Colonic mucosa (tissue), 4 donors: ENCODE results near the gene APOL4. TPM values are rescaled to one million over a fixed set of nuclear protein-coding genes. Genes with fewer than 3 reads are reported as not detected.

ENCODE experiments used
- DNase-seq: peaks from one replicate; pipeline ENCODE4 v3.0.0-alpha.2; 2020
- H3K27ac ChIP-seq: fragments of 200-600 bp; one replicate; pipeline ENCODE4 v1.8.0; 2021
- H3K27me3 ChIP-seq: fragments of 200-600 bp; one replicate; pipeline ENCODE4 v1.8.0; 2021
- H3K36me3 ChIP-seq: fragments of 200-600 bp; one replicate; pipeline ENCODE4 v1.8.0; 2021
- H3K4me1 ChIP-seq: fragments of 200-600 bp; one replicate; pipeline ENCODE4 v1.8.0; 2021; ENCODE audit warnings: mild to moderate bottlenecking
- H3K4me3 ChIP-seq: fragments of 200-600 bp; one replicate; pipeline ENCODE4 v1.8.0; 2021
- H3K9ac ChIP-seq, 2 donors: one replicate each; pipeline ENCODE4 v1.7.0; 2013; ENCODE audit warnings: control low read depth in 2 of 2, low read depth in 2 of 2, low read length in 2 of 2
- H3K9me3 ChIP-seq: fragments of 200-600 bp; one replicate; pipeline ENCODE4 v1.8.0; 2021
- intact Hi-C: fragments of 100-400 bp; cut with DNase I; formaldehyde crosslinking; loops from one replicate; pipeline ENCODE4 v1.14.1; 2022
- total RNA-seq, 2 donors: library from RNA; stranded (reverse); fragmentation: NEBNext Ultra II Directional in 1 of 2; extraction: Animal tissue kit (Norgen Biotek cat#: 25700) in 1 of 2; gene quantifications; one replicate each; pipeline ENCODE4 v1.2.1, GENCODE V29; 2021
- TF ChIP-seq, protein P1 (sequence below): fragments of 200-600 bp; IDR thresholded peaks from one replicate; pipeline ENCODE4 v1.8.0; 2022; ENCODE audit warnings: antibody characterized with exemption, mild to moderate bottlenecking
- donor health status: healthy.
- donor health status: DM: no; HTN: no; CAD: no.
- donor health status: DM: no; HTN: no; CAD: no.

Gene APOL4
- total RNA-seq, 2 donors from 2014 or later: 1.9 to 2.3 TPM

DNA sequence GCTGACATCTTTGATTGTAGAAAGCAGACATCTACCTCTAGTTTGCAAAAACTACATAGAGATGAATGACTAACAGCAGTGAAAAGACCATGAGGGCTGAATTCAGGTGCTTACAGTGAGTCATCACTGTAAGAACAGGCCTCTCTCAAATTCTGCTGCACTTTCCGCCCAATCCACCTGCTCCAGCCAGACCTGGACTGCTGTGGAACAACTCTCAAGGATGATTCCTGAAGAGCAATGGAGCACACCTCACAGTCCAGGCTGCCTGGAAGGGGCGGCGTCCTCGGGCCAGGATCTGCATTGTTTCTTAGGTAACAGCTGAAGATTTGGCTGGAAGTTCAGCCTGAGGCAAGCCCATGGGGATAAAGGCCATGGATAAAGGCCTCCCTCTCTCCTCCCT is 22.6 kb upstream of the APOL4 start:
- DNase-seq: no peak
- Histone ChIP-seq H3K9ac (no peak overlapping the region), H3K27ac (no peak overlapping the region), H3K27me3 (no peaks in the 10 kb centered on the region), H3K36me3 (no peaks in the 10 kb centered on the region), H3K9me3 (no peaks in the 10 kb centered on the region), H3K4me1 (no peaks in the 10 kb centered on the region), H3K4me3 (no peak overlapping the region)
- intact Hi-C loops: no loop called here
- TF ChIP-seq, protein P1, sequence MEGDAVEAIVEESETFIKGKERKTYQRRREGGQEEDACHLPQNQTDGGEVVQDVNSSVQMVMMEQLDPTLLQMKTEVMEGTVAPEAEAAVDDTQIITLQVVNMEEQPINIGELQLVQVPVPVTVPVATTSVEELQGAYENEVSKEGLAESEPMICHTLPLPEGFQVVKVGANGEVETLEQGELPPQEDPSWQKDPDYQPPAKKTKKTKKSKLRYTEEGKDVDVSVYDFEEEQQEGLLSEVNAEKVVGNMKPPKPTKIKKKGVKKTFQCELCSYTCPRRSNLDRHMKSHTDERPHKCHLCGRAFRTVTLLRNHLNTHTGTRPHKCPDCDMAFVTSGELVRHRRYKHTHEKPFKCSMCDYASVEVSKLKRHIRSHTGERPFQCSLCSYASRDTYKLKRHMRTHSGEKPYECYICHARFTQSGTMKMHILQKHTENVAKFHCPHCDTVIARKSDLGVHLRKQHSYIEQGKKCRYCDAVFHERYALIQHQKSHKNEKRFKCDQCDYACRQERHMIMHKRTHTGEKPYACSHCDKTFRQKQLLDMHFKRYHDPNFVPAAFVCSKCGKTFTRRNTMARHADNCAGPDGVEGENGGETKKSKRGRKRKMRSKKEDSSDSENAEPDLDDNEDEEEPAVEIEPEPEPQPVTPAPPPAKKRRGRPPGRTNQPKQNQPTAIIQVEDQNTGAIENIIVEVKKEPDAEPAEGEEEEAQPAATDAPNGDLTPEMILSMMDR: no peak

DNA sequence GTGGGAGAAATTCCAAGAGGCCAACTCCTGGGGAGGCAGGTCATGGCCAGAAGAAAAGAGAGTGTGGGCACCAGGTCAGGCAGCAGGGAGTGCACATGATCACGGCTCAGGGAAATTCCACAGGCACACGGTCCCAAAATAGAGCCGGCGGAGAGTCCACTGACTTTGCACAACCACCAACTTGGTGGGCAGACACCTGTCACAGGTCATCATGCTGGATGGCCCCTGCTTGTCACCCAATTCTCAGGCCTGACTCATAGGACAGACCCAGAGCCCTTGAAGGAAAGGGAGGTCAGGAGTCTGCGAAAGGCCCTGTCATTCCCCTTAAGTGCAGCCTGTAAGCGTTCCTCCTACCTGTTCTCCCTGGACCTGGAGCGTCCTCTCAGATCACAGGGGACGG is 21.9 kb upstream of the APOL4 start:
- no peak for DNase-seq
- H3K27me3 ChIP-seq: no peaks in the 10 kb centered on the region
- H3K27ac ChIP-seq: no peak overlapping the region
- H3K4me3 ChIP-seq: no peak overlapping the region
- no peaks in the 10 kb centered on the region for H3K4me1 ChIP-seq
- H3K9ac ChIP-seq: no peak overlapping the region
- intact Hi-C loops: no loop called here
- H3K36me3 ChIP-seq: no peaks in the 10 kb centered on the region
- TF ChIP-seq, protein P1: no peak
- H3K9me3 ChIP-seq: no peaks in the 10 kb centered on the region

DNA sequence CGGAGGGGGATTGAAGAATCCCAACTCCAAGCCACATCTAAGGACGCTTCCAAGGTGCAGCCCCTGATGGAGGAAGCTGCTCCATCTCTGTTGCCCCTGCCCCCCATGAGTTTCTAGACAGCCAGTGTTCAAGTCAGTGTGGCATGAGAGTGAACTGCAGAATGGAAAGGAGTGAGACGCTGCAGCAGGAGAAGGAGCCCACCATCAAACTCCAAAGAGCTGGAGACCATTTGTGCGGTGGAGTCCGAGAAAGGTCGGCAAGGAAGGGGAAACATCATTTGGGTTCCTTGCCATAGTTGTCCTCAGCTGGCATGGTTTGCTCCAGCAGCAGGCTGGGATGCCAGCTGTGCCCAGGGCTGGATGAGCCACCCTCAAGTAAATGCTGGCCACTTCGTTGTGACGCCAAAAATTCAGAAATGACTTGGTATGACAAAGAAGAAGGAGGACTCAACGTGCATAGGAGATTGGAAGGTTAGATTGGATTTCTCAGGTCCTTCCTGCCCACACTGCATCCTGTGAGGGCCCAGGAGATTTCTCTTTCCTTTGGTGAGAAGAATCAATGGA is 21.4 kb upstream of the APOL4 start:
- H3K4me3 ChIP-seq: no peak overlapping the region
- H3K27me3 ChIP-seq: no peaks in the 10 kb centered on the region
- H3K4me1 ChIP-seq: no peaks in the 10 kb centered on the region
- TF ChIP-seq, protein P1: no peak
- no peak for DNase-seq
- no peak overlapping the region for H3K9ac ChIP-seq
- H3K9me3 ChIP-seq: no peaks in the 10 kb centered on the region
- intact Hi-C loops: no loop called here
- no peak overlapping the region for H3K27ac ChIP-seq
- H3K36me3 ChIP-seq: no peaks in the 10 kb centered on the region

DNA sequence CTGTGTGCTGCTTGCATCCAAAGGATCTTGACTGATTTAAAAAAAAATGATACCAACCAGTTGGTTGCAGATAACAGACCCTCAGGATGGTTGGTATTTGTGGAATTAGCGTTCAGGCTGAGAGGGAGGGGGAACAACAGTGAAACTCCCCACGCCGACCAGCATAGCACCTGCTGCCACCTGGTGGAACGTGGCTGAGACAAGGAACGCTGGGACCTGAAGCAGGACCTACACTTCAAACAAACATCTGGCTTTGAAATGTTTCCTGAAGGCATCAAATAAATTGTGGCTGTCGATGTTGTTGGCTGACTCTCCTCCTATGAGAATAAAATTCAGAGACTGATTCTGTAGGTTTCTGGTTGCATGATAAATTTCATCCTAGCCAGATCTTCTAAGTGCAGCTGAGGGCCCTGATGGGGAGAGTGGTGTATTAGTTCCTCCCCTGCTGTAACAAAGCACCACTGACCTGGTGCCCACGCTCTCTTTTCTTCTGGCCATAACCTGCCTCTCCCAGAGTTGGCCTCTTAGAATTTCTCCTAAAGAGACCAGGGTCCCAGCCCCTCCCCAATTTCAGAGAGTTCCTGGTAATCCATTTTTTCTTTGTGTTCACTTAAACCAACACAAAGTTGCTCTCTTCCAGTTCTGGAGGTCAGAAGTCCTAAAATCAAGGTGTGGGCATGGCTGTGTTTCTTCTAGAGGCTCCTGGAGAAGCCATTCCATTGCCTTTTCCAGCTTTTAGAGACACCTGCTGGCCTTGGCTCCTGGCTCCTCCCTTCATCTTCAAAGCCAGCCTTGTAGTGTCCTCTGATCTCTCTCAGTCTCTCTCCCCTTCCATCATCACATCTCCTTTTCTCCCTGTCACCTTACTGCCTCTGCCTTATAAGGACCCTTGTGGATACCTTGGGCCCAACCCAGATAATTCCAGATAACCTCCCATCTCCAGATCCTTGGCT is 20.5 kb upstream of the APOL4 start:
- Histone ChIP-seq H3K27me3 (no peaks in the 10 kb centered on the region), H3K27ac (no peak overlapping the region), H3K36me3 (no peaks in the 10 kb centered on the region), H3K9ac (no peak overlapping the region), H3K4me3 (no peak overlapping the region), H3K4me1 (no peaks in the 10 kb centered on the region), H3K9me3 (no peaks in the 10 kb centered on the region)
- peak; percentile 41 for DNase-seq
- TF ChIP-seq, protein P1: peak; percentile 47
- intact Hi-C loops: no loop called here

DNA sequence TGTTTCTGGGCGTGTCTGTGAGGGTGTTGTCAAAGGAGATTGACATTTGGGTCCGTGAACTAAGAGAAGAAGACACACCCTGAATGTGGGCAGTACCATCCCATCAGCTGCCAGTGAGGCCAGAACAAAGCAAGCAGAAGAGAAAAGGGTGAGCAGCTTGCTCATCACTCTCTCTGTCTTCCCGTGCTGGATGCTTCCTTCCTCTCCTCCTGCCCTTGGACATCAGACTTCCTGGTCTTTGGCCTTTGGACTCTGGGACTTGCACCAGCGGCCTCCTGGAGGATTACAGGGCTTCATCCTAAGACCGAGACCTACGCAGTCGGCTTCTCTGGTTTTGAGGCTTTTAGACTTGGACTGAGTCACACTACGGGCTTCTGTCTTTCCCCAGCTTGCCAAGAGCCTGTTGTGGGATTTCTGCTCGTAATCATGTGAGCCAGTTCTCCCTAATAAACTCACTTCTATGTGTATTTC is 18.9 kb upstream of the APOL4 start:
- no peak for DNase-seq
- H3K36me3 ChIP-seq: no peaks in the 10 kb centered on the region
- TF ChIP-seq, protein P1: no peak
- H3K9ac ChIP-seq: no peak overlapping the region
- H3K9me3 ChIP-seq: no peaks in the 10 kb centered on the region
- H3K4me3 ChIP-seq: no peak overlapping the region
- no peaks in the 10 kb centered on the region for H3K27me3 ChIP-seq
- H3K4me1 ChIP-seq: no peaks in the 10 kb centered on the region
- intact Hi-C loops: no loop called here
- no peak overlapping the region for H3K27ac ChIP-seq
